ENCODE data around the gene PLSCR2. TPM values are rescaled to one million over a fixed set of nuclear protein-coding genes. Genes with fewer than 3 reads are reported as not detected.

Gene PLSCR2
- total RNA-seq, 4 donors from 2014 or later = not detected

DNA sequence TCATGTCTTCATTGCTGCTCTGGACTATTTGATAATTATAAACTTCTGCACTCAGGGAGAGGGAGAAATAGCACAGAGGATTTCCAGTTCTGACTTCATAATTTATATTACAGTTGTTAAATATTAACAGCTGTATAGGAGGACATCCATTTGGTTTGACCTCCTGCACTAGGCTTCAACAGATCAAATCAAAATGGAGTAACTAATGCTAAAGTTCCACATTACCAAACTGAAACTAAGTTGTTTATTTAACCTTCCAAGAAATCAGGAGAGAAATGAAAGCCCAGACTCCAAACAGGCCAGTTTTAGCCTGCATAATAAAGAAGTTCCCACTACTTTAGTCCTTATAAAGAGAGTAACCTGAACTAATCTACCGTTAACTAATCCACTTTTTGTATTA lies 4.6 kb downstream of the PLSCR2 start:
- TF ChIP-seq, protein P1, sequence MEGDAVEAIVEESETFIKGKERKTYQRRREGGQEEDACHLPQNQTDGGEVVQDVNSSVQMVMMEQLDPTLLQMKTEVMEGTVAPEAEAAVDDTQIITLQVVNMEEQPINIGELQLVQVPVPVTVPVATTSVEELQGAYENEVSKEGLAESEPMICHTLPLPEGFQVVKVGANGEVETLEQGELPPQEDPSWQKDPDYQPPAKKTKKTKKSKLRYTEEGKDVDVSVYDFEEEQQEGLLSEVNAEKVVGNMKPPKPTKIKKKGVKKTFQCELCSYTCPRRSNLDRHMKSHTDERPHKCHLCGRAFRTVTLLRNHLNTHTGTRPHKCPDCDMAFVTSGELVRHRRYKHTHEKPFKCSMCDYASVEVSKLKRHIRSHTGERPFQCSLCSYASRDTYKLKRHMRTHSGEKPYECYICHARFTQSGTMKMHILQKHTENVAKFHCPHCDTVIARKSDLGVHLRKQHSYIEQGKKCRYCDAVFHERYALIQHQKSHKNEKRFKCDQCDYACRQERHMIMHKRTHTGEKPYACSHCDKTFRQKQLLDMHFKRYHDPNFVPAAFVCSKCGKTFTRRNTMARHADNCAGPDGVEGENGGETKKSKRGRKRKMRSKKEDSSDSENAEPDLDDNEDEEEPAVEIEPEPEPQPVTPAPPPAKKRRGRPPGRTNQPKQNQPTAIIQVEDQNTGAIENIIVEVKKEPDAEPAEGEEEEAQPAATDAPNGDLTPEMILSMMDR (IDR thresholded peaks at IDR 0.05; ENCODE audit: low read depth) = no peak

DNA sequence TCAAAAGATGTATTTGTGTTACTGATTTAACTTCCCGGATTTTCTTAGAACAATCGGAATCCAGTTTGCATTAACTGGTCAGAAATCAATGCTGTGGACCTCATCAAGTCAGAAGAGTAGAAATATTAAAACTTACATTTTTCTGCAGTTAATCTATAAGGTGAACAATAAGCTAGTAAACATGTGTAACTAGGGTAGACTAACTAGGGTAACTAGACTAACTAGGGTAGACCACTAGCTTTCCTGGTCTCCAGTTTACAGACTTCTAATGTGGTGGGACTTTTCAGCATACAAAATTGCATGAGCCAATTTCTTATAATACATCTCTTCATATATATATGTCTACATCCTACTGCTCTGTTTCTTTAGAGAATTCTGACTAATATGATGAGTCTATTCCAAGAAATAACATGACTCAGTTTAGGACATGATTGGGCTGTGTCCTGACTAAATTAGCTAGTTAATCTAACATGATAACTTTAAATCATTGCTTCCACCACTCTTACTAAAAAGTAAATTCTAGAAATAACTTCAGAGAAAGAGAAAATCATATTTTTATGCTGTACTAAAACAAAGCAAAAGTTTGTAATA lies 5.3 kb downstream of the PLSCR2 start:
- TF ChIP-seq, protein P1 (IDR thresholded peaks at IDR 0.05; ENCODE audit: low read depth) = no peak

DNA sequence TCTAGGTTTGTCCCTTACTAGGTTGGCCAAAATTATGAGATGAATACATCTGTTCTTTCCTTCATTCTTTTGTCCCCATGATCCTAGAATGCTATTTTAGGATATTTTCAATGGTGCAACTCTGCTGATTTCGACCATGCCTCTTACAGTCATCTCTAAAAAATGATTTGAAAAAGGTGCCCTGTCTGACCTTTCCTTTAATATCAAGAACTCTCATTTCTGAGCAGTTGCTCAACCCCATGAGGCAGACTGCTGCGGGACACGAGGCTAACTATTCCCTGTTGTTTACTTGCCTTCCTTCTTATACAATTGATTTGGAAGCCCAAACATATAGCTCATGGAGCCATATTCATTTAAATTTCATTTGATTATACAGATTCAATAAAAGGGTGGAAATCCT lies 14.6 kb downstream of the PLSCR2 start:
- TF ChIP-seq, protein P1 (IDR thresholded peaks at IDR 0.05; ENCODE audit: low read depth) = no peak

DNA sequence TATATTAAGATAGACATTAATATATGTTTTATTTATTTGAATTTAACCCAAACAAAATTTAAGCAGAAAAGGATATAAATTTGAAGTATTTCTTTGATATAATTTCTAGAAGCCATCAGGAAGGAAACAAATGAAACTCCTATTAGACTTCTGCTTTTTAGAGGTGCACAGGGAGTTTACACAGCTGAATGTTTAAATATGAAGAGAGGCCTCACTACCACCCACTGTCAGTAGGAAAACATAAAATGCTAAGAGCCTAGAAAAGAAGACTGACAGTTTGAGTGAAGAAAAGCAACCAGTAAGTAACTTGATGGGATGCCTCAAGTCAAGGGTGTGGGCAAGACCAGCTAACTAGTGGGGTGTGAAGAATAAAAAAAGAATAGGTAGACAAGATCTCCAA lies 19.7 kb downstream of the PLSCR2 start:
- TF ChIP-seq, protein P1 (IDR thresholded peaks at IDR 0.05; ENCODE audit: low read depth) = no peak

DNA sequence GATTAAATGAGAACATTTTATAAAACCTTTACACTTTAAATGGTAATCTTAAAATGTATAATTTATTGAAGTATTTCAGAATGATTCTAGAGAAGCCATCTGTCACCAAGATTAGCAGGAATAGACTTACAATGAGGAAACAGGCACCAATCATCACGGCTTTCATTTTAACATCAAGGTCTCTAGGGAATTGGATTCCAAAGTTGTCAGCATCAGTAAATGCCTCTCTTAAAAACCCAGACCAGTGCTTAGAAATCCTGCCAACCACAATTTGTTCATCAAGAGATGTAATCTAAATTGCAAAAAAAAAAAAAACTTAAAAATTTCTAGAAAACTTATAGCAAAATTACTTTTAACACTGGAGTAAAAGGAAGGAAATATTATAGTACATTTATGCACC lies 20.3 kb downstream of the PLSCR2 start:
- TF ChIP-seq, protein P1 (IDR thresholded peaks at IDR 0.05; ENCODE audit: low read depth) = no peak

DNA sequence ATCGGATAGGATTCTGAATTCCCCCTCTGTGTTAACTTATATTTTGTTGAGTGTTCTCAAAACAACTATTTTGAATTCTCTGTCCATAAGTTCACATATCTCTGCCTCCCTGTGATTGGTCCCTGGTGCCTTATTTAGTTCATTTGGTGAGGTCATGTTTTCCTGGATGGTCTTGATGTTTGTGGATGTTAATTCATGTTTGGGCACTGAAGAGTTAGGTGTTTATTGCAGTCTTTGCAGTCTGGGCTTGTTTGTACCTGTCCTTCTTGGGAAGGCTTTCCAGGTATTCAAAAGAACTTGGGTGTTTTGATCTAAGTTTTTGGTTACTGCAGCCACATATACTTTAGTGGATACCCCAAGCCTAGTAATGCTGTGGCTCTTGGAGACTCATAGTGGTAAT lies 23.3 kb downstream of the PLSCR2 start:
- TF ChIP-seq, protein P1 (IDR thresholded peaks at IDR 0.05; ENCODE audit: low read depth) = no peak

DNA sequence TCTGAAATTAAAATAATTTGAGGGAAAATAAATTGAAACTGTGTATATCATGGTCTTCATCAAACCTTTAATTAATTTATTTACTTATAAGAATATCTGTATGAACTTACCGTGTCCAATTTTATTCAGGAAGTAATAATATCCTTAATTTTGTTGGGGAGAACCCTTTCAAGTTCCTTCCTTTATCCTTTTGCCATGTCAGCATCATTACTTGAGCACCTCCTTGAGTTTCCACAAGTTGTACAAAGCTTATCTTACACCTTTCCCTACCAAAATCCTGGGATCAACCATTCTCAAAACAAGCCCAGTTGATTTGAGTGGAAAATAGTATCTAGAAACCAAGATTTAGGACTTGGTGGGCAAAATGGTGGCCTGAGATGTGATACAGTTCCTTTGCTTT lies 37.3 kb downstream of the PLSCR2 start:
- TF ChIP-seq, protein P1 (IDR thresholded peaks at IDR 0.05; ENCODE audit: low read depth) = no peak

Measured in subcutaneous adipose tissue (tissue), 4 donors.